Measurements from ENCODE around the gene MRPS18A. TPM values are rescaled to one million over a fixed set of nuclear protein-coding genes. Genes with fewer than 3 reads are reported as not detected.
A peak's percentile ranks its signal among the peaks of the same experiment; 100 is the strongest.

MRPS18A gene
- total and polyA plus RNA-seq, 3 donors from 2014 or later = 37.5 to 63.0 (median 48.6) TPM

DNA sequence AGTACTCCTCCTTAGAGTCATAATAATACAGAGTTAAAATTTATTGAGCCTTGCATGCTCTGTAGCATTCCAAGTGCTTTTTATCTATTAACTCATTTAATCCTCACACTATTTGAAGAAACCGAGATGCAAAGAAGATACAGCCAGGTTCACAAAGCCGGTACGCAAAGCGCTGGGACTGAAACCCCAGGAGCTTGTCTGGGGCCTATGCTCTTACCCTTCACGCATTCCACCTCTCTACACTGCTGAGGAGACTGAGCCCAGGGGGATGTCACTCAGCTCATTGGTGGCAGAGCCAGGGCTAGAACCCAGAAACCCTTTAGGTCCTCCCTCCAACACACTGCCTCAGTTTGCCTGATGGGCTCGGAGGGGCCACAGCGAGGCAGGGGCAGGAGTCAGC lies 19.7 kb upstream of the MRPS18A start:
- no peak overlapping the region for H3K4me3 ChIP-seq
- no peaks in the 10 kb centered on the region for H3K9me3 ChIP-seq
- H3K4me1 ChIP-seq = no peaks in the 10 kb centered on the region
- H3K27ac ChIP-seq = no peak overlapping the region
- no peak for TF ChIP-seq POLR2A (IDR thresholded peaks at IDR 0.05)
- TF ChIP-seq, protein P1, sequence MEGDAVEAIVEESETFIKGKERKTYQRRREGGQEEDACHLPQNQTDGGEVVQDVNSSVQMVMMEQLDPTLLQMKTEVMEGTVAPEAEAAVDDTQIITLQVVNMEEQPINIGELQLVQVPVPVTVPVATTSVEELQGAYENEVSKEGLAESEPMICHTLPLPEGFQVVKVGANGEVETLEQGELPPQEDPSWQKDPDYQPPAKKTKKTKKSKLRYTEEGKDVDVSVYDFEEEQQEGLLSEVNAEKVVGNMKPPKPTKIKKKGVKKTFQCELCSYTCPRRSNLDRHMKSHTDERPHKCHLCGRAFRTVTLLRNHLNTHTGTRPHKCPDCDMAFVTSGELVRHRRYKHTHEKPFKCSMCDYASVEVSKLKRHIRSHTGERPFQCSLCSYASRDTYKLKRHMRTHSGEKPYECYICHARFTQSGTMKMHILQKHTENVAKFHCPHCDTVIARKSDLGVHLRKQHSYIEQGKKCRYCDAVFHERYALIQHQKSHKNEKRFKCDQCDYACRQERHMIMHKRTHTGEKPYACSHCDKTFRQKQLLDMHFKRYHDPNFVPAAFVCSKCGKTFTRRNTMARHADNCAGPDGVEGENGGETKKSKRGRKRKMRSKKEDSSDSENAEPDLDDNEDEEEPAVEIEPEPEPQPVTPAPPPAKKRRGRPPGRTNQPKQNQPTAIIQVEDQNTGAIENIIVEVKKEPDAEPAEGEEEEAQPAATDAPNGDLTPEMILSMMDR (IDR thresholded peaks at IDR 0.05) = no peak
- no peak for DNase-seq
- H3K36me3 ChIP-seq (ENCODE audit: low read depth, missing control alignments) = no peaks in the 10 kb centered on the region
- no peaks in the 10 kb centered on the region for H3K27me3 ChIP-seq
- WGBS, 2 donors = 89 to 90% methylated on average over 7 of the region's 7 CpGs
- intact Hi-C loops (cut with DNase I; ENCODE audit: low total_unique reads) = no loop called here

DNA sequence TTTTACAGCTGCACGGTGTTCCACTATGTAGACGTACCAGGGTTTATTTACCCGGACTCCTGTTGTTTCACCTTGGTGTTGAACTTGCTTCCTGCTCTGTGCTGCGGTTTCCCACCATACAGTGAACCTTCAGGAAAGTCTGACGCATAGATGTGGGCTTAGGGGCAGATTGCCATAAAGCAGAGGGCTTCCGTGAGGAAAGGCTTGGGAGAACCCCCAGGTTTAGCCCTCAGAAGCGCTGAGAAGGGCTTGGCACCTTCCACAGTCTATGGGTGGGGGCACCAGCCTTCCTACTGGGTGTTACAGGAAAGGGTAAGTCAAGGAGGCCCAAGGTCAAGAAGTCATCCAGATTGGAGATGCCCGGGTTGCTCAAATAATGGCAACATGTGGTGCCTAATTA lies 19.2 kb upstream of the MRPS18A start:
- Histone ChIP-seq H3K27ac (no peak overlapping the region), H3K9me3 (no peaks in the 10 kb centered on the region), H3K4me1 (no peaks in the 10 kb centered on the region), H3K27me3 (no peaks in the 10 kb centered on the region), H3K36me3 (ENCODE audit: low read depth, missing control alignments) (no peaks in the 10 kb centered on the region), H3K4me3 (no peak overlapping the region)
- intact Hi-C loops (cut with DNase I; ENCODE audit: low total_unique reads) = no loop called here
- 71 to 83% methylated on average over 7 to 8 of the region's 8 CpGs for WGBS, 2 donors
- no peak for DNase-seq
- TF ChIP-seq POLR2A (IDR thresholded peaks at IDR 0.05) = no peak
- TF ChIP-seq, protein P1 (IDR thresholded peaks at IDR 0.05) = no peak

DNA sequence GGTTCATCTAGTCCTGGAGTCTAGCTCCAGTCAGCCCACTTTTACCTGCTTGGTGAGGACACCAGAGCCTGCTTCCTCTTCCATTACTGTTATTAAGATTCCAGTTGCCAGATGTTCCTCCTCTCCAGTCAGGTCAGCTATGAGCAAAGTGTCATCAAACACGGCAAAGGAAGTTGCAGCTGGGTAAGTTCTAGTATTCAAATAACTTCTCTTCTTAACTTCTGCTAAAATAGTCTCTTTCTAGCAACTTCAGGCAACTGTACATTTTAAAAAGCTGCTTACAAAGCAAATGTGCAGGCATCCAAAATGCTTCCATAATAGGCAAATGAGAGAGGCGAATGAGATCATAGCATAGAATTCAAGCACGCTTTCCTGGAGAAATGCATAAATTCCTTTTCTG lies 18.4 kb upstream of the MRPS18A start:
- intact Hi-C loops (cut with DNase I; ENCODE audit: low total_unique reads) = no loop called here
- H3K9me3 ChIP-seq = no peaks in the 10 kb centered on the region
- no peak for DNase-seq
- no peaks in the 10 kb centered on the region for H3K4me1 ChIP-seq
- H3K27ac ChIP-seq = no peak overlapping the region
- TF ChIP-seq POLR2A (IDR thresholded peaks at IDR 0.05) = no peak
- TF ChIP-seq, protein P1 (IDR thresholded peaks at IDR 0.05) = no peak
- WGBS, 2 donors = 43 to 51% methylated on average over 3 of the region's 3 CpGs
- no peaks in the 10 kb centered on the region for H3K36me3 ChIP-seq (ENCODE audit: low read depth, missing control alignments)
- H3K27me3 ChIP-seq = no peaks in the 10 kb centered on the region
- no peak overlapping the region for H3K4me3 ChIP-seq

DNA sequence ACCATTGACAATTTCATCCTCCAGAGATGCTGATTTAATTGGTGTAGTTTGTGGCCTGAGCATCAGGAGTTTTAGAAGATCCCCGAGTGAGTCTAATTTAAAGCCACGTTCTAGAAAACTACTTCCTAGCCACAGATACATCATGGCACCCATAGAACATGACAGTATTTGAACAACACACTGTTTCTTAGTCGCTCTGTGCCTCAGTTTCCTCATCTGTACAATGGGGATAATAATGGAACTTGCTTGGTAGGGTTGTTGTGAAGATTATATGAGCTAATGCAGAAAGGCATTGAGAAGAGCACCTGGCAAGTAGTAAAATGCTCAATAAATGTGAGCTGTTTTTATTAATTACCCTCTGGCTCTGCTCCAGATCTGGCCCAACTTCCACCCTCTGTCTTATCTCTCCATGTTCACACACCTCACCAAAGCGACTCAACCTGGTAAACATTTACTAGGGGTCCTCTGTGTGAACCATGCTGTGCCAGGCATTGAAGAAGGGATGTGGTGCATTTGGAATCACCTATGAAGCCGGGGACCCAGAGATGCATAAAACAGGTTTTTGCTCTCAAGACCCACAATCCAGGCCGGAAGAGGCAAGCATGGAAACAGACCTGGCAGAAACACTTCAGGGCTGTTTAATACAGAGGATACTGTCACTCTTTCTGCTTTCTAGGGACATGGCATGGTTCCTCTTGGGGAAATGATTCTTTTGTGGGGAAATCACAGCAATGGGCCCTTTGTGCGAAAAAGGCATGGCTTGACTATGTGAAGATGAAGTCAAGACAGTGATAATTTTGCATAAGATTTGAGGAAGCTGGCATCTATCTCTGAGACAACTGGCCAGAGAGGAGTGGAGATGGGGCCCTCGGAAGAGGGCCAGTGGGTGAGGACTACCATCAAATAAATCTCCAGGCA lies 16.2 kb upstream of the MRPS18A start:
- intact Hi-C loops (cut with DNase I; ENCODE audit: low total_unique reads) = no loop called here

More for the DNA sequence above, 16.2 kb upstream of the MRPS18A start:
- WGBS, 2 donors = 87 to 93% methylated on average over 8 of the region's 8 CpGs
- DNase-seq = no peak
- Histone ChIP-seq H3K27me3 (no peaks in the 10 kb centered on the region), H3K4me3 (no peak overlapping the region), H3K36me3 (ENCODE audit: low read depth, missing control alignments) (no peaks in the 10 kb centered on the region), H3K4me1 (peaks cover 3% of the 10 kb centered on the region), H3K27ac (peak overlapping the region in 1 of 2 donors; percentile 32), H3K9me3 (no peaks in the 10 kb centered on the region)
- TF ChIP-seq POLR2A (IDR thresholded peaks at IDR 0.05) = no peak
- TF ChIP-seq, protein P1 (IDR thresholded peaks at IDR 0.05) = no peak

All from testis (tissue), 3 donors.